Psoas muscle (tissue), 8 donors: ENCODE measurements around the gene SPAG6. TPM values are rescaled to one million over a fixed set of nuclear protein-coding genes. Genes with fewer than 3 reads are reported as not detected.

Experiments used
- ATAC-seq, 4 donors: fragments of 200-7000 bp; cut with Tn5 transposase; one replicate each; pipeline ENCODE4 v1.9.1; 2020; ENCODE audit warnings: moderate library complexity in 3 of 4, mild to moderate bottlenecking in 2 of 4
- DNase-seq, 2 donors: peaks; one replicate each; pipeline ENCODE4 v3.0.0-alpha.2; 2020
- H3K27ac ChIP-seq: fragments of 200-600 bp; one replicate; pipeline ENCODE4 v1.8.0; 2022
- H3K27me3 ChIP-seq, 3 donors: fragments of 200-600 bp in 1 of 3; one replicate each; pipeline versions ENCODE4 v1.6.1 to v1.8.0; 2013 to 2022; ENCODE audit warnings: low read length in 2 of 3, mild to moderate bottlenecking in 2 of 3, moderate library complexity in 1 of 3; ENCODE audit not compliant: insufficient read depth in 3 of 3
- H3K36me3 ChIP-seq, 2 donors: fragments of 200-600 bp in 1 of 2; one replicate each; pipeline versions ENCODE4 v1.6.1 to v1.8.0; 2013 to 2022; ENCODE audit warnings: low read depth in 1 of 2, mild to moderate bottlenecking in 1 of 2, moderate library complexity in 1 of 2; ENCODE audit not compliant: insufficient read depth in 1 of 2
- H3K4me1 ChIP-seq: fragments of 200-600 bp; one replicate; pipeline ENCODE4 v1.8.0; 2022
- H3K4me3 ChIP-seq: fragments of 200-600 bp; one replicate; pipeline ENCODE4 v1.8.0; 2022; ENCODE audit warnings: mild to moderate bottlenecking
- H3K9me3 ChIP-seq: fragments of 200-600 bp; one replicate; pipeline ENCODE4 v1.8.0; 2022
- CTCF ChIP-seq: fragments of 200-600 bp; IDR thresholded peaks from one replicate; pipeline ENCODE4 v1.8.0; 2022; ENCODE audit warnings: antibody characterized with exemption
- WGBS, 3 donors: extraction: QIAGEN DNeasy Blood & Tissue Kit; methylation state at CpG; one replicate each; pipeline versions ENCODE4 v1.1.6 to v1.1.7; 2013; 5-methylcytosine and 5-hydroxymethylcytosine counted together
- intact Hi-C, 2 donors: fragments of 100-400 bp; cut with DNase I; formaldehyde crosslinking; loops; one replicate each; pipeline versions ENCODE4 v1.11.0 to v1.14.2; 2022
- polyA plus RNA-seq, 3 donors: library from polyadenylated mRNA; stranded (reverse); fragments of 200-250 nt; gene quantifications; one replicate each; pipeline ENCODE4 v1.2.3, GENCODE V29; 2013
- total RNA-seq, 4 donors: library from RNA; stranded (reverse); fragmentation: NEBNext Ultra II Directional in 2 of 4; extraction: Animal tissue kit (Norgen Biotek cat#: 25700) in 2 of 4; gene quantifications; one replicate each; pipeline versions ENCODE4 v1.2.1 to v1.2.4, GENCODE V29; 2021 to 2023
- donor health status: healthy with polysubstance abuse.
- donor health status: DM: no; HTN: no; CAD: no; lungs with moderate emphysema.
- donor health status: Bipolar disorder and iron deficiency.
- donor health status: healthy.
- donor health status: DM: yes; HTN: yes; CAD: no.
- donor health status: DM: no; HTN: no; CAD: no.
- donor health status: DM: no; HTN: no; CAD: no.
- donor health status: DM: yes; HTN: yes; CAD: no.

The SPAG6 gene
- total and polyA plus RNA-seq, 7 donors, result 0.15 TPM; not detected in 6

- WGBS, 3 donors, result 97 to 98% (median 97%) methylated on average over 5 of the region's 5 CpGs
- intact Hi-C loops, result no loop called here
- no peak for TF ChIP-seq CTCF
- no peak overlapping the region for H3K27ac ChIP-seq
- H3K36me3 ChIP-seq, result no peaks in the 10 kb centered on the region
- no peaks in the 10 kb centered on the region for H3K9me3 ChIP-seq
- H3K27me3 ChIP-seq, result no peaks in the 10 kb centered on the region
- ATAC-seq (no peak), DNase-seq (no peak)
- H3K4me1 ChIP-seq, result no peaks in the 10 kb centered on the region
- H3K4me3 ChIP-seq, result no peak overlapping the region
Measured at GRCh38 chr10:22464966-22465629, 119.8 kb downstream of the SPAG6 start.

- 55 to 78% (median 56%) methylated on average over 3 of the region's 3 CpGs for WGBS, 3 donors
- Histone ChIP-seq H3K27me3 (peaks cover 0 to 1% (median 0%) of the 10 kb centered on the region in 3 donors), H3K4me3 (no peak overlapping the region), H3K4me1 (no peaks in the 10 kb centered on the region), H3K36me3 (no peaks in the 10 kb centered on the region), H3K9me3 (no peaks in the 10 kb centered on the region), H3K27ac (no peak overlapping the region)
- ATAC-seq (no peak), DNase-seq (no peak)
- TF ChIP-seq CTCF, result no peak
- intact Hi-C loops, result no loop called here
Measured at GRCh38 chr10:22466763-22467334, 121.6 kb downstream of the SPAG6 start.

Other genes with a start within 250 kb of the SPAG6 start
- gene EBLN1, start 127.5 kb upstream of the SPAG6 start, total RNA-seq, result not detected
- gene EBLN1, start 127.5 kb upstream of the SPAG6 start, polyA plus RNA-seq, result not detected
- 10 to 100 TPM; 45.5 to 81.4 (median 64.8) TPM for gene COMMD3, start 29.1 kb upstream of the SPAG6 start, total RNA-seq
- gene COMMD3, start 29.1 kb upstream of the SPAG6 start, polyA plus RNA-seq, result 10 to 100 TPM; 42.3 to 74.0 (median 57.4) TPM
- 10 to 100 TPM; 32.7 to 57.4 (median 43.6) TPM for gene BMI1, start 24.4 kb upstream of the SPAG6 start, total RNA-seq
- gene BMI1, start 24.4 kb upstream of the SPAG6 start, polyA plus RNA-seq, result 10 to 100 TPM; 21.4 to 57.6 (median 28.3) TPM